PC-3 (cell line): Measurements from ENCODE around the gene TEX29. TPM values are rescaled to one million over a fixed set of nuclear protein-coding genes. Genes with fewer than 3 reads are reported as not detected.

Source experiments
- ATAC-seq: fragments of 200-7000 bp; cut with Tn5 transposase; 2 replicates; pipeline ENCODE4 v1.9.1; 2020; ENCODE audit warnings: mild to moderate bottlenecking, moderate library complexity
- BruUV-seq: library from RNA; stranded (reverse); fragments of 400-500 nt; replicated peaks from 2 replicates; lab custom pipeline; 2021; lab: Mats Ljungman, UMichigan
- CTCF ChIA-PET: fragments of 300-600 bp; sonication (Branson Sonifier 250); formaldehyde crosslinking; loops from one replicate; lab custom pipeline; 2022; ENCODE audit warnings: antibody characterized with exemption; lab: Charles Lee
- POLR2A ChIA-PET: fragments of 300-600 bp; sonication (Branson Sonifier 250); formaldehyde crosslinking; loops from one replicate; lab custom pipeline; 2022; ENCODE audit warnings: antibody characterized with exemption; ENCODE audit not compliant: unreplicated experiment; lab: Charles Lee
- DNase-seq: peaks from one replicate; pipeline ENCODE4 v3.0.0-alpha.2; 2015
- H2AFZ ChIP-seq: fragments of 300-600 bp; sonication (generic); 2 replicates; pipeline ENCODE4 v1.6.0; 2016; ENCODE audit warnings: antibody characterized with exemption, low read length
- H3F3A ChIP-seq: fragments of 300-600 bp; sonication (generic); one replicate; pipeline ENCODE4 v1.6.0; 2017; ENCODE audit warnings: antibody characterized with exemption, low read length, control low read depth, mild to moderate bottlenecking; ENCODE audit not compliant: unreplicated experiment
- H3K27ac ChIP-seq: fragments of 300-600 bp; sonication (generic); 2 replicates; pipeline ENCODE4 v1.5.1; 2016; ENCODE audit warnings: mild to moderate bottlenecking, low read length
- H3K27me3 ChIP-seq: fragments of 300-600 bp; sonication (generic); 2 replicates; pipeline ENCODE4 v1.6.1; 2016; ENCODE audit warnings: low read length, mixed read lengths
- H3K36me3 ChIP-seq: fragments of 300-600 bp; sonication (generic); 2 replicates; pipeline ENCODE4 v1.6.1; 2016; ENCODE audit warnings: low read depth, mixed run types, low read length, mixed read lengths
- H3K4me1 ChIP-seq: fragments of 300-600 bp; sonication (generic); 2 replicates; pipeline ENCODE4 v1.5.1; 2016; ENCODE audit warnings: low read length; ENCODE audit not compliant: insufficient read depth
- H3K4me2 ChIP-seq: fragments of 300-600 bp; sonication (generic); 2 replicates; pipeline ENCODE4 v1.6.0; 2016; ENCODE audit warnings: low read length
- H3K4me3 ChIP-seq: fragments of 300-600 bp; sonication (generic); 2 replicates; pipeline ENCODE4 v1.5.1; 2016; ENCODE audit warnings: mild to moderate bottlenecking, low read length, mixed read lengths
- H3K79me2 ChIP-seq: fragments of 300-600 bp; sonication (generic); 2 replicates; pipeline ENCODE4 v1.6.1; 2017; ENCODE audit warnings: low read length, mixed read lengths
- H3K9ac ChIP-seq: fragments of 300-600 bp; sonication (generic); 2 replicates; pipeline ENCODE4 v1.6.0; 2016; ENCODE audit warnings: mild to moderate bottlenecking, low read length
- H3K9me2 ChIP-seq: fragments of 300-600 bp; sonication (generic); replicated peaks from 2 replicates; pipeline ENCODE4 v1.6.1; 2016; ENCODE audit warnings: mixed run types, low read length, mixed read lengths
- H3K9me3 ChIP-seq: fragments of 300-600 bp; sonication (generic); 2 replicates; pipeline ENCODE4 v1.6.1; 2016; ENCODE audit warnings: low read length, mixed read lengths
- H4K20me1 ChIP-seq: fragments of 300-600 bp; sonication (generic); 2 replicates; pipeline ENCODE4 v1.6.1; 2016; ENCODE audit warnings: low read length, mixed read lengths
- EZH2 ChIP-seq: fragments of 300-600 bp; sonication (generic); IDR thresholded peaks from one replicate; pipeline ENCODE4 v1.6.1; 2017; ENCODE audit warnings: antibody characterized with exemption, mild to moderate bottlenecking, low read length; ENCODE audit not compliant: unreplicated experiment
- EZH2phosphoT487 ChIP-seq: fragments of 300-600 bp; sonication (generic); IDR thresholded peaks from 2 replicates; pipeline ENCODE4 v1.6.1; 2018; ENCODE audit warnings: mild to moderate bottlenecking, antibody characterized with exemption, low read length, borderline replicate concordance
- intact Hi-C: fragments of 100-400 bp; cut with micrococcal nuclease; formaldehyde crosslinking; loops from 2 replicates; pipeline ENCODE4 v1.9.0; 2023
- total RNA-seq: library from RNA; depleted of rRNA; stranded (reverse); fragments of >200 nt; gene quantifications from 2 replicates; pipeline ENCODE4 v1.2.3, GENCODE V29; 2014
- TF ChIP-seq, protein P1 (sequence below): fragments of 300-600 bp; sonication (generic); conservative IDR thresholded peaks from 2 replicates; pipeline ENCODE4 v1.5.1; 2017; ENCODE audit warnings: antibody characterized with exemption, low read depth, mild to moderate bottlenecking, low read length

The TEX29 gene
- total RNA-seq, 1 experiment from 2014 or later, result not detected

DNA sequence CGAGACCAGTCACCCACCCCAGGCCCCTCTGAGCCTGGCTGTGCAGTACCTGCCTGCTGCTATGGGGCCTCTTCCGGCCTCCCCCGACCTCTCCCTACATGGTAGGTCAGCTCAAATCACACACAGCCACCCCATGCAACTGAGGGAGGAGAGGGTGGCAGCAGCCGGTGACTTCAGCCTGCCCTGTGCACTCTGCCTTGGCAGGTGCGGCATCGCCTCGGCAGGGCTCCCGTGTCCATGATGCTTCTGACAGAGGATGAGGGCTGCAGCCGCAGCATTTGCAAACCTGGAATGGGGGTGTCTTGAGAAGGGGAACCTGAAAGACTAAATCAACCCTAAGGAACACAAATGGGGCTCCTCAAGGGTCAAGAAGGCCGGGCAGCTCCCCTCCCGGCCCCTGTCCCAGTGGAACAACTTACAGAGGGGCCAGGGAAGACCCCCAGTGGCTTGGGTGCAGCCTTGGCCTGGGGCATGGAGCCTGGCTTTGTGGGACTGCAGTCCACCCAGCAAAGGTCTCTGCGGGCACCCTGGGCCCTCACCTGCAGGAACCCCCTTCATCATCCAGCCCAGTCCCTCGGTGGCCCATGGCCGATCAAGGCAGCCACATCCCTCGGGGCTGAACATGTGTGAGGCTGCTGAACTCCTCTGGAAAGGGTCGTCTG, 6.7 kb downstream of the TEX29 start:
- ChIA-PET CTCF (no interaction called here), POLR2A (no interaction called here)
- no peaks in the 10 kb centered on the region for H4K20me1 ChIP-seq
- ATAC-seq, result no peak
- H3K4me2 ChIP-seq, result no peak overlapping the region
- no peak overlapping the region for H3K27ac ChIP-seq
- intact Hi-C loops, result no loop called here
- no peak overlapping the region for H3K4me3 ChIP-seq
- H3K9me2 ChIP-seq, result no peaks in the 10 kb centered on the region
- no peaks in the 10 kb centered on the region for H3K79me2 ChIP-seq
- H3K27me3 ChIP-seq, result peaks cover 9% of the 10 kb centered on the region
- DNase-seq, result no peak
- no peaks in the 10 kb centered on the region for H3K9me3 ChIP-seq
- no peaks in the 10 kb centered on the region for H3K36me3 ChIP-seq
- H3F3A ChIP-seq, result no peaks in the 10 kb centered on the region
- BruUV-seq, result no TSS peak
- no peak overlapping the region for H2AFZ ChIP-seq
- H3K9ac ChIP-seq, result no peak overlapping the region
- TF ChIP-seq, protein P1, sequence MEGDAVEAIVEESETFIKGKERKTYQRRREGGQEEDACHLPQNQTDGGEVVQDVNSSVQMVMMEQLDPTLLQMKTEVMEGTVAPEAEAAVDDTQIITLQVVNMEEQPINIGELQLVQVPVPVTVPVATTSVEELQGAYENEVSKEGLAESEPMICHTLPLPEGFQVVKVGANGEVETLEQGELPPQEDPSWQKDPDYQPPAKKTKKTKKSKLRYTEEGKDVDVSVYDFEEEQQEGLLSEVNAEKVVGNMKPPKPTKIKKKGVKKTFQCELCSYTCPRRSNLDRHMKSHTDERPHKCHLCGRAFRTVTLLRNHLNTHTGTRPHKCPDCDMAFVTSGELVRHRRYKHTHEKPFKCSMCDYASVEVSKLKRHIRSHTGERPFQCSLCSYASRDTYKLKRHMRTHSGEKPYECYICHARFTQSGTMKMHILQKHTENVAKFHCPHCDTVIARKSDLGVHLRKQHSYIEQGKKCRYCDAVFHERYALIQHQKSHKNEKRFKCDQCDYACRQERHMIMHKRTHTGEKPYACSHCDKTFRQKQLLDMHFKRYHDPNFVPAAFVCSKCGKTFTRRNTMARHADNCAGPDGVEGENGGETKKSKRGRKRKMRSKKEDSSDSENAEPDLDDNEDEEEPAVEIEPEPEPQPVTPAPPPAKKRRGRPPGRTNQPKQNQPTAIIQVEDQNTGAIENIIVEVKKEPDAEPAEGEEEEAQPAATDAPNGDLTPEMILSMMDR, result no peak
- TF ChIP-seq EZH2 (no peak), EZH2phosphoT487 (no peak)
- no peaks in the 10 kb centered on the region for H3K4me1 ChIP-seq

DNA sequence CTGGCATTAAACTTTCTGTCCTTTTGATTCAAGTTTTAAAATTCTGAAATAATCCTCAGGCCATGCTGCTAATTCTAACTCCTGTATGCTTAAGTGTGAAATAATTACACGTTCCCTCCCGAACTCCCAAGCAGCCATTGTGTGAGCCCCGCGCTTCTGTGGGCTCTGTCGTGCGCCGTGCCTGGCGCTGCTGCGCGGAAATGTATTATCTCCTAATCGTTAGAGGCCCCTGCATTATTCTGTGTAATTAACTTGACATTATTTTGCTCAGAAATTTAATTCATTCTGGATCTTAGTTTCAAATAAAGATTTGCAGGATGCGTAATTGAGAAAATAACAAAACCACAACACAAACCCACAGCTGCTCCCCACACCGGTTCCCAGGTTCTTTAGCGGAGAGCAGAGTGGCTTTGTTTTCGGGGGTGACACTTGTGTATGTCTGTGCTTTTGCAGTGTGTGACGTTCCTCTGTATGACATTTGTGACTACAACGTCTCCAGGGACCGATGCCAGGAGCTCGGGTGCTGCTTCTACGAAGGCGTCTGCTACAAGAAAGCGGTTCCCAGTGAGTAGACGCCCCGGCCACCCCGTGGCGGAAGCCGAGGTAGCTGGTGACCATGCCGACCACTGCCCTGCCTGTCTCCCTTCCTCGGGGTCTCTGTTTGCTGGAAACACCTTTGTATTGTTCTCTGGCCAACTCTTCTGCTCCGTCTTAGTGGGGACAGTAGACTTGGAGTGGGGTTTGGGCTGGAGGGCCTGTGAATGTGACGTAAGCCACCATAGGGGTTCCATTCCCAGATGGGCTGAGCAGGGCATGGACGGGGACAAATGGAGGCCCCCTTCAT, 7.5 kb downstream of the TEX29 start:
- ATAC-seq (no peak), DNase-seq (no peak)
- Histone ChIP-seq H2AFZ (no peak overlapping the region), H3K9ac (no peak overlapping the region), H4K20me1 (no peaks in the 10 kb centered on the region), H3K9me3 (no peaks in the 10 kb centered on the region), H3K79me2 (no peaks in the 10 kb centered on the region), H3K4me3 (no peak overlapping the region), H3K4me1 (no peaks in the 10 kb centered on the region), H3K36me3 (no peaks in the 10 kb centered on the region), H3K4me2 (no peak overlapping the region), H3K27ac (no peak overlapping the region), H3K27me3 (peaks cover 15% of the 10 kb centered on the region), H3K9me2 (no peaks in the 10 kb centered on the region), H3F3A (no peaks in the 10 kb centered on the region)
- no TSS peak for BruUV-seq
- TF ChIP-seq, protein P1, result no peak
- intact Hi-C loops, result no loop called here
- ChIA-PET CTCF (no interaction called here), POLR2A (no interaction called here)
